Measurements from ENCODE around the gene TMEM164.

- TF ChIP-seq CTCF (IDR thresholded peaks at IDR 0.05; ENCODE audit: insufficient read depth, low read depth, low read length), result no peak
- no peak for TF ChIP-seq EZH2 (IDR thresholded peaks at IDR 0.05; ENCODE audit: insufficient read depth, low read length)
Measured at GRCh38 chrX:110104078-110104477, 101.2 kb downstream of the TMEM164 start.
